Body of pancreas (tissue), 4 donors: ENCODE data around the gene BPIFB4. TPM values are rescaled to one million over a fixed set of nuclear protein-coding genes. Genes with fewer than 3 reads are reported as not detected.
"Not testable (repeated sequence)": the region's sequence is repeated elsewhere in the genome, so short reads cannot be mapped to it uniquely, and the experiment has no call there.

Source experiments
- ATAC-seq: fragments of 150-250 bp; one replicate; pipeline ENCODE4 v1.9.1; 2016
- DNase-seq, 4 donors: peaks; one replicate each; pipeline ENCODE4 v3.0.0-alpha.2; 2019
- H3K27ac ChIP-seq, 4 donors: fragments of 200-600 bp; sonication (generic); 1 replicate in 3 of 4; 2 replicates in 1 of 4; pipeline versions ENCODE4 v1.5.1 to v1.6.1; 2016 to 2019; ENCODE audit warnings: mild to moderate bottlenecking in 1 of 4, mixed read lengths in 1 of 4, moderate library complexity in 1 of 4
- H3K27me3 ChIP-seq, 2 donors: fragments of 200-600 bp; sonication (generic); one replicate each; pipeline ENCODE4 v1.6.0; 2016; ENCODE audit warnings: mild to moderate bottlenecking in 1 of 2
- H3K36me3 ChIP-seq, 2 donors: fragments of 200-600 bp; sonication (generic); replicated peaks in 1 of 2; 2 replicates each; pipeline ENCODE4 v1.5.1; 2016; ENCODE audit warnings: low read depth in 2 of 2; ENCODE audit not compliant: insufficient read depth in 1 of 2
- H3K4me1 ChIP-seq: fragments of 200-600 bp; sonication (generic); one replicate; pipeline ENCODE4 v1.6.0; 2016
- H3K4me3 ChIP-seq, 2 donors: fragments of 200-600 bp; sonication (generic); 1 replicate in 1 of 2; 2 replicates in 1 of 2; pipeline ENCODE4 v1.5.1; 2016 to 2019
- H3K9me3 ChIP-seq, 3 donors: fragments of 200-600 bp; sonication (generic); 1 replicate in 2 of 3; 2 replicates in 1 of 3; pipeline ENCODE4 v1.5.1; 2016
- CTCF ChIP-seq, 7 experiments: fragments of 450-650 bp in 4 of 7; fragments of 200-600 bp in 3 of 7; sonication (generic) in 3 of 7; IDR thresholded peaks; one replicate each; pipeline ENCODE4 v1.5.1; 2016 to 2019; ENCODE audit warnings: antibody characterized with exemption in 7 of 7
- POLR2A ChIP-seq, 3 donors: fragments of 450-650 bp; IDR thresholded peaks; one replicate each; pipeline ENCODE4 v1.6.1; 2016; ENCODE audit warnings: antibody characterized with exemption in 3 of 3, mild to moderate bottlenecking in 2 of 3
- WGBS, 2 donors: methylation state at CpG; one replicate each; pipeline ENCODE4 v1.1.5; 2017; 5-methylcytosine and 5-hydroxymethylcytosine counted together
- intact Hi-C: fragments of 100-400 bp; cut with DNase I; formaldehyde crosslinking; loops from one replicate; pipeline ENCODE4 v1.15.1; 2023
- total RNA-seq, 2 donors: library from RNA; depleted of rRNA; stranded (reverse); fragments of >200 nt; gene quantifications; one replicate each; pipeline ENCODE4 v1.1.0, GENCODE V29; 2016

The BPIFB4 gene
- total RNA-seq, 2 donors from 2014 or later: not detected

DNA sequence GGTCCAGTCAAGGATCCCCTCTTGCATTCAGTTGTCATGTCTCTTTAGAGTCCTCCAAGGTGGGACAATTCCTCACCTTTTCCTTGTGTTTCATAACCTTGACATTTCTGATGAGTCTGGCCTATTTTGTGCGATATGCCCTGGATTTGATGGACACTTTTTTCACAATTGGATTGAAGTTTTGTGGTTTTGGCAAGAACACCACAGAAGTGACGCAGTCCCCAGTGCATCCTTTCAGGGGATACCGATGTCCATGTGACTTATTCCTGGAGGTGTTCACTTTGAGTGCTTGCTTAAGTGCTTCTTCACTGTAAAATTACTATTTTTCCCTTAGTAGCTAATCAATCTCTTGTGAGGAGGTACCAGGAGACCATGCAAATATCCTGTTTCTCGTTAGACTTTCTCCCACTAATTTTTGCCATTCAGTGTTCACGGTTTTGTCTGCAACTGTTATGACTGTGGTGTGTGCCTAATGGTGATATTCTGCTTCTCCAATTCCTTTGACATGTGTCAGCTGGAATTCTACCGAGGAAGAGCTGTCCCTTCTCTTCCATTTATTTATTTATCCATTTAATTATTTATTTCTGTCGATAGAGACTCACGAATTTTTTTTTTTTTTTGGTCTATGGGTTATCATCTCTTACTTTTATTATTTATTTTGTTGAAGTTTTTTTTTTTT lies 30.8 kb downstream of the BPIFB4 start:
- Histone ChIP-seq H3K4me1 (peaks cover 24% of the 10 kb centered on the region), H3K27ac (no peak overlapping the region), H3K9me3 (no peaks in the 10 kb centered on the region), H3K36me3 (no peaks in the 10 kb centered on the region), H3K4me3 (no peak overlapping the region), H3K27me3 (no peaks in the 10 kb centered on the region)
- intact Hi-C loops: no loop called here
- DNase-seq: no peak
- ATAC-seq: no peak
- TF ChIP-seq POLR2A (IDR thresholded peaks at IDR 0.05): no peak
- TF ChIP-seq CTCF (IDR thresholded peaks at IDR 0.05): no peak
- 81 to 85% methylated on average over 8 of the region's 8 CpGs for WGBS, 2 donors

DNA sequence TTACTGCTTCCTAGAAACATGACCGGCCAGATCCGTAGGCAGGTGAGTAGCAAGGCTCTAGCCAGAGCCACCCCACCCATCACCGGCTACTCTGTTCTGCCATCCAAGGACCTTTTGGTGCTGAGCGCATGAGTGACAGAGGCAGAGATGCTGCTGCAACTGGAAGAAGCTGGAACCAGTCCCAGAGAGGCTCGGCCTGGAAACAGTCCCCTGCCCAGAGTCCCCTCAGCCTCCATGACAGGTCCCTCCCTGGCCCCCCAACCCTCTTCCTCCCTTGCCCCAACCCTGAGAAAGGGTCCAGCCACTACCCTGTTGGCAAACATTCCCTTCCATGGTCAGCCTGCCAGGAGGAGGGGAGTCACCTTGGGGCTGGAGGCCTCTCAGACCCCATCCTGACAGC lies 31.9 kb downstream of the BPIFB4 start:
- Histone ChIP-seq H3K4me3 (no peak overlapping the region), H3K36me3 (no peaks in the 10 kb centered on the region), H3K9me3 (no peaks in the 10 kb centered on the region), H3K27ac (no peak overlapping the region), H3K4me1 (peaks cover 24% of the 10 kb centered on the region), H3K27me3 (no peaks in the 10 kb centered on the region)
- 92 to 99% methylated on average over 3 to 5 of the region's 5 CpGs for WGBS, 2 donors
- no peak for TF ChIP-seq CTCF (IDR thresholded peaks at IDR 0.05)
- no peak for TF ChIP-seq POLR2A (IDR thresholded peaks at IDR 0.05)
- DNase-seq (no peak), ATAC-seq (no peak)
- intact Hi-C loops: no loop called here

DNA sequence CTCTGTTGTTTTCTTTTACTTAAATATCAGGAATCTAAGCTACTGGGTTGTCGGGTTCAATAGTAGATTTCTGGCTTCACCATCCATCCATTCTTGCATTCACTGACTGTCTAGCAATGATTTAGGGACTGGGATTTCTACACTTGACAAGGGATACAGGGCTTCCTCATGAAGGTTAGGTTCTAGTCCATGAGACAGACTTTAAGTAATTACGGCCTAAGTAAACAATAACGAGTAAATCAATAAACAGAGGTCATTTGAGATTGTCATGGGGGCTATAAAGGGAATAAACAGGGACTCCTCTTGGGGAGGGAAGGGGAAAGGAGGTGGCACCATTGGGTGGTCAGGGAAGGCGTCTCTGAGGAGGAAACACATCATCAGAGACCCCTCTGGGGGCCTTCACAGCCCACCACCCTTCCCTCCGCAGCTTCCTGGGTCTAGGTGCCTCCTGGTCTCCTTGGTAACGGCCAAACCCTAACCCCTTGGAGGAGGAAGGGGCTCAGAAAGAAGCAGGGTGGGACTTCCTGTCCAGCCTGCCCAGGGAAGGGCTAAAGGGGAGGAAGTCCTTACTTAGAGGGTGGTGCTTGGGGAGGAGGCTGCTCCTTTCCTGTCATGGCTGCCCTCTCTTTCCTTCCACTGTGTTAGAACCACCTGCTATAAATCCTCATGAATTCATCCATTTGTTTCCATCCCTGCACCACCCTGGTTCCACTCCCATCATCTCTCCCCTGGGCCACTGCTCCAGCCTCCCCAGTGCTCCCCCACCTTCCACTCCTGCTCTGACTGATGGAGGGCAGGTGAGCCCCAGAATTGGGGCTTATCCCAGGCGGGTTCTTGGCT lies 33.3 kb downstream of the BPIFB4 start:
- WGBS, 2 donors: 54 to 63% methylated on average over 6 to 7 of the region's 7 CpGs
- intact Hi-C loops: no loop called here

DNA sequence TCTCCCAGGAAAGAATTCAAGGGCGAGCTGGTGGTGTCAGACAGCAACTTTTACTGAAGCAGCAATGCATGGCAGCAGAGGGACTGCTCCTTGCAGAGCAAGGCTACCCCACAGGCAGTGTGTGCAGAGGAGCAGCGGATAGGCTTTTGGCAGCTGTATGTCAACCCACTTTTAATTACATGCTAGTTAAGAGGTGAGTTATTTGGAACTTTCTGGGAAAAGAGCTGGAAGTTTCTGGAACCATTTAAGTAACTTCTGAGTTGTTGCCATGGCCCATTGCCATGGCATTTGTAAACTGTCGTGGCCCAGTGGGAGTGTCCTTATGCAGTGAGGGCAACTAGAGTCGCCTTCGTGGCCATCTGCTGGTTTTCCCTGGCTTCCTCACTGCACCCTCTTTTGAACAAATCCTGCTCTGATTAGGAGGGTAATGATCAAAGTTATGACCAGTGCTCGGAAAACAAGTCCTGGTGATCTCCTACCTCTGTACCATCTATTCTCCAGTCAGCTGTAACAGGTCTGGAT lies 34.0 kb downstream of the BPIFB4 start:
- Histone ChIP-seq H3K9me3 (no peaks in the 10 kb centered on the region), H3K27ac (peak overlapping the region; percentile 39 to 80 (median 72)), H3K27me3 (no peaks in the 10 kb centered on the region), H3K4me3 (no peak overlapping the region), H3K36me3 (no peaks in the 10 kb centered on the region), H3K4me1 (peaks cover 24% of the 10 kb centered on the region)
- intact Hi-C loops: no loop called here
- 46 to 48% methylated on average over 6 of the region's 6 CpGs for WGBS, 2 donors
- peak; percentile 99 for ATAC-seq
- DNase-seq: peak; percentile 82 to 91 (median 90)
- TF ChIP-seq CTCF (IDR thresholded peaks at IDR 0.05) (no peak), POLR2A (IDR thresholded peaks at IDR 0.05) (peak in 1 of 3 donors; percentile 10)

More for the DNA sequence above, 33.3 kb downstream of the BPIFB4 start:
- no peaks in the 10 kb centered on the region for H3K9me3 ChIP-seq
- TF ChIP-seq CTCF (IDR thresholded peaks at IDR 0.05): no peak
- TF ChIP-seq POLR2A (IDR thresholded peaks at IDR 0.05): no peak
- no peaks in the 10 kb centered on the region for H3K27me3 ChIP-seq
- DNase-seq: no peak
- ATAC-seq: peak; percentile 28
- H3K4me1 ChIP-seq: peaks cover 24% of the 10 kb centered on the region
- peak overlapping the region; percentile 39 to 80 (median 72) for H3K27ac ChIP-seq
- no peak overlapping the region for H3K4me3 ChIP-seq
- H3K36me3 ChIP-seq: no peaks in the 10 kb centered on the region

- H3K9me3 ChIP-seq, H3K4me3 ChIP-seq, H3K36me3 ChIP-seq, intact Hi-C loops, ATAC-seq, H3K27ac ChIP-seq, DNase-seq, H3K27me3 ChIP-seq: not testable (repeated sequence)
- peaks cover 24% of the 10 kb centered on the region for H3K4me1 ChIP-seq
- 90 to 95% methylated on average over 2 to 25 of the region's 34 CpGs for WGBS, 2 donors
Observed at GRCh38 chr20:33115501-33115900, 36.1 kb downstream of the BPIFB4 start.
